DMS153 (cell line): Measurements from ENCODE around the gene MMRN1.

Experiments
- DNase-seq: peaks from one replicate; lab custom pipeline; 2025; lab: John Stamatoyannopoulos, UW

Gene MMRN1

DNA sequence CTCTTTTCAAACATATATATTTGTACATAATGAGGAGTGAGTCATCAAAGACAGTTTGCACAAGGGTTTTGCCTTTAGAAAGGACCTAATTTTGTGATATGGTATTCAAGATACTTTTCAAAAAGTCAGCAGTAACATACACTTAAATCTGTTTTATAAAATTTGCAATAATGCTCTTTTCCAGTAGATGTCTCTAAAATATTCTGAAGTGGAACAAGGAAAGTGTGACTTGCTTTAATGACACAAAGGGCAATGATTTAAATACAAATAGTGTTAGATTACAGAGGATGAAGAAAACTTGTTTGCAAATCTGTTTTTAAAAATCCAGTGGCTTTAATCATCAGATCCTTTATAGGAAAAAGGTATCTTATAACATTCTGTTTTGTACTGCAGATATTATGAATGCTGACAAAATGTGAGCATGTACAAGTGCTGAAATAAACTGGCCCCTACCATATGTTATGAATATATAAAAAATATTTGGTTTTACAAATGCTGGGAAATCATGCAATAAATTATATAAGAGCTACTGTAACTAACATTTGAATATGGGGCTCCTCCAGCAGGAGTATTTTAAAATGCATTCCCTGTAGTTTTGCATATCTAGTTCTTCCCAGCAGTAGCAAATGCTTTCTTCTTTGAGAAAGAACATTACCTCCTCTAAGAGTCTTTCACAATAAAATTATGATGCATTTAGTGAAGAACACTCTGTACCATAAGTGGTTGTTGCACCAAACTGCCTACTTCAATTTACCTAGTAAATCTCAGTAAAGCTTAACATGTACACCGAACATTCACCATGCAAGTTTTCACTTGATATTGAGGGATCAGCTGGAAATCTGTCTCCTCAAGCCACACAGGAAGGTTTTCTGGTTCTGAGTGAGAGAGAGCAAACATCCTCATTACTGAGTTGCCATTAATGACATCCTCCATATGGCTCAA, 20.2 kb downstream of the MMRN1 start:
- no peak for DNase-seq

DNA sequence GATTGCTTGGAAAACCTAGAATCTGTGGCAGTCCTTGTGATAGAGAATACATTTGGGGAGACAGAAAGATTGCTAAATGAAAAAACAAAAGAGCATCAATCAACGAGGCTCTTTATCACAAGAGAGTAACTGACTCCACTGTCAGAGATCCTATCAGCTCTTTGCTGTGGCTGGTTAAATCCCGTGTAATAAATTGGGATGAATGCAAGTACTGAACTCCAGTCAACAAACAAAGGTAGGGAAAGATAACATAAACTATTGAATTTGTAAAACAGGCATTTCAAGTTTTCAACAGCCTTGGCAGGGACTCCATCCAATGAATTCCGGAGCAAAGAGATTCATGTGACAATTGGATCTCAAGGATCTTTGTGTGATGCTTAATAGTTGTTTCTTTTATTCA, 21.3 kb downstream of the MMRN1 start:
- DNase-seq = no peak

DNA sequence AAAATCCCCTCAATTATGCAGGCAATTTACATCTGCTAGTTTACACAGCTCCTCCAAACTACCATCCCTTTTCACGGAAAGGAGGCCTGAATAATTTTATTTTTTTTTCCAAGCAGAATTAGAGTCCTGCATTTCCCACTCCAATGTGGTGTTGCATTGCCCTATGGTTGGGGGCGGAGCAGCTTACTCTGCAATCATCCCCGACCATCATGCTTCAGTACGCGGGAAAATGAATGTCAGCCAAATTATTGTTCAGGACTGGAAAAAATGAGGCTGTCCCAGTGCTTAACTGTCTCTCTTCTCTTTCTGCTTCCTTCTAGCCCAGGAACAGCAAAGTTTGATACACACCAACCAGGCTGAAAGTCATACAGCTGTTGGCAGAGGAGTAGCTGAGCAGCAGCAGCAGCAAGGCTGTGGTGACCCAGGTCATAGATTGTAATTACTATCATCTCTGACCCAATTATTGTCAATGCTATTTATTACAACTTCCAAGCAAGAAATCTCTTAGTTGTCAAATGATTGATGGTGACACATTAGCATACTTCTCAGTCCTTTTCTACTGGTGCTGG, 28.3 kb downstream of the MMRN1 start:
- DNase-seq = no peak

DNA sequence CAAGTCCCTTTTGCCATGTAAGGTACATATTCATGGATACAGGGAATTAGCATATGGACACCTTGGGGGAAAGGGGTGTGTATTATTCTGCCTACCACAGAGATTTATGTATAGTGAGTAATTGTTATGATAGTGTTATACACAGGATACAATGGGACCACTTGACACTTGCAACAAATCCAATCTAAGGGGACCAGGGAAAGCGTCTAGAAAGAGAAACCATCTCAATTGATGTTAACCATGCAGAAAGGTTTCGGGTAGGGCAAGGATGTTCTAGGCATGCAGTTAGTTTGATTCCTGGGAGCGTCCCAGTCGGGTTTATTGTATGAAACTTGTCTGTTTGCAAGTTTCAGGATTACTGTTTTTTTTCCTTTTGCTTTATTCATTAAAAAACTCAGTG, 34.2 kb downstream of the MMRN1 start:
- no peak for DNase-seq

DNA sequence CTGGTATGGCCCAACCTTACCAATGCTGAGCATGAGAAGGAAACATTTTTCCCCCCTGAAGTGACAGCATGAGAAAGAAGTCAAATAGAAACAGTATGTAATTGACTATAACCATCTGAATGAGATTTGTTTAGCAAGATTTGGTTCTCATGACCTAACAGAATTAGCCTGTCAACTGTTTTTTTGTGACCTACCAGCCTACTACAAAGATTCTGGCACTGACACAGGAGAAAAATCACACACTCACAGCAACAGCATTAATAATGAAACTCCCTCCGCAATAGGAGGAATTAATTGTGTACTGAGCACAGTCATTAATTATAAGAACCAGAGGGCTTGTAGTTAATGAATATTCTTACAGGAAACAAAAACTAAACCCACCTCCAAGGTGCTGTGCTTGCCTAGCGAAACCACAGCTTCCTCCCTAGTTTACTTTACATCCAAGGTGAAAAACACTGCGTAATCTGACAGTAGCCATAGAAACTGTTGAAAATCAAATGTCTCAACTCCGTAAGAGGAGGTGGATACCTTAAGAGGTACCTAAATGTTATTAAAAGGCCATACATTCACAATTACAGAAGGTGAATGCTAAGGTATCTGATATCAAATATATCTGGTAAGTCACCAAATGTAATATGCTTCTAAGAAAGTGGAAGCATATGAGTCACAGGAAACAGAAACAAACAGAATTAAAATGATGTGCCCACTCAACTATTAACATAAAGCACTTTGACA, 34.9 kb downstream of the MMRN1 start:
- no peak for DNase-seq

DNA sequence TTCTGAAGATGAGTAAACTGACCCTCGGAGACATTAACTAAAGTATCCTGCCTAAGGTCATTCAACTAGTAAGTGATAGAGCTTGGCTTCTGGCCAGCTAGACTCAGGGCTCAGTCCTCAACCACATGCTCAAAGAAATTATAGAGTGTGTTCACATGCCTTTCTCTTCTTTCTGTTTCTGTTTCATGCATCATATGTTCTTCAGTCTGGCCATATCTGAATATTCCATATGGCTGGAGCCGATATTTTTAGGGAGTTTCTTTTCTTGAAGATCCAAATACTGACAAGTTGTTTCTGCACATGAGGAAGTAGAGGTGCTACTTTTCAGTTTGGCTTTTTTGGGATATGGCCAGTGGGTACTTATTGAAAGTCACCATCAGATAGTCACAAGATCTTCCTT, 44.9 kb downstream of the MMRN1 start:
- DNase-seq = no peak

DNA sequence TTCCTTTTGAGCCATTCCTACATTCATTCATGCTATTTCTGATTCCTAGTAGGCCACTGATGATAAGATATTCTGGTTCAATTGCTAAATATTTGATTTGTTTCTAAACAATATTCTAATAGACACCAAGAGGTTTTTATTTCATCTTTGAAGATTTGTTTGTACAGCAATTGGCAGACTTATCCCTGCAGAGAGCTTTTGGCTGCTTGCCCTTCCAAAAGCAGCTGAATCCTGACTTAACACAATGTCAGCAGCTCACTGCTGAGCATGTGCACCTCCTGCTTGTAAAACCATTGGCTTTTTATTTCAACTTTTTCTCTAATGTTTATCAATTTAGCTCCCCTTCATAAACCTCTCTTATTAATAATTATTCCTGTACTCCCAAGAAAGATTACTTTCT, 45.3 kb downstream of the MMRN1 start:
- peak; percentile 66 for DNase-seq

DNA sequence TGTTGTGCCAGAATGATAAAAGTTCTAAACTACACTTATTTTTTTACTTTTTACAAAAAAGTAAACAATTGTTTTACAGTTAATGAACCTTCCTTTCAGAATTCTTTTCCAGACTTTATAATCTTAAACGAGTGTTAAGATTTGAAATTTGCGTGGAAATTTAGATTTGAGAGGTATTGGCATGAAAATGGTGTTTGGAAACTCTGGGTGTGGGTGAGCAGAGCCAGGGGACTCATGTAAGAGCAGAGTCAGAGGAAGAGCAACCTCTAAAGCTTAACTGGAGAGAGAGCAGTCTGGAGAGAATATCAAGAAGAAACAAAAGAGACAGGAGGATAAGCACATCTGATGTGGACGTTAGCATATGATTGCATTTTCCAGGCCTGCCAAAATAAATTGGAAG, 48.2 kb downstream of the MMRN1 start:
- DNase-seq = no peak

DNA sequence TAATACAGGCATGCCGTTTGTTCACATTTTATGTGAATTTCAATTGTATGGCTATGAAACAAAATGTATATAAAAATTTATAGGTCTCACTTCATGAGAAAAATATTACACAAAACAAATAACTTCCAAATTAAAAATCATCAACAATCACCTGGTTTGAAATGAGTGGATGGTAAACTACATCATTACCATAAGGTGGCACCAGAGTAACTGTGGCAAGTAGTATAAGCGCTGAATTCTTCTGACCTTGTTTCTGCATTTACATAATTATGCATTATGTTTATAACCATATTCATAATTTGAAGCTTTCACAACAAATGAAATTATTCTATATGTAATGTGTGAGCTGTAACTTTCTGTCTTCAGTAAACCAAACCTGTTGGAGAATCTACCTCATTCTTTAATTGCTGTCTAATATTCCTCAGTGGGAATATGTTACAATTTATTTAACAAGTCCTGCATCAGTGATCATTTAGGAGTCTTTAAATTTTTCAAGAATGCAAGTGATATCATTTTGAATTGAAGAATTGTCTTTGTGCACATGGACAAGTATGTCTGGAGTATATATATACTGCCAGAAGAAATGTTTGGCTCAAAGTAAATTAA, 55.2 kb downstream of the MMRN1 start:
- DNase-seq = no peak

DNA sequence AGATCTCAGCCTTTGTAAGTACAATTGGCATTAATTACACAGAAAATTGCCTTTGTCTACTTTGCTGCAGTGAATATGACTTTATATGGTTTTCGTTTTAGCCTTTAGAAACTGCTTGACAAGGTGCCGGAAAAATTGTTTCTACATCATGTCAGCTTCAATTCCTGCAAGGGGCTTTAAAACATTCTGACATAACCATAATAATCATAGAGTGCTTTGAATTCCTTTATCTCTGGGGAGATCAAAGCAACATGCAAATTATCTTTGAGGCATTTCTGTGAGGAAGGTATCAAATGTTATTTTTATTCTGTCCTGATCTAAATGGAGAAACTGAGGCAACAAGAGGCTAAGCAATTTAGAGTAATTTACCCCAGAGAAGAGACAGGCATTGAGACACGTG, 57.8 kb downstream of the MMRN1 start:
- no peak for DNase-seq

DNA sequence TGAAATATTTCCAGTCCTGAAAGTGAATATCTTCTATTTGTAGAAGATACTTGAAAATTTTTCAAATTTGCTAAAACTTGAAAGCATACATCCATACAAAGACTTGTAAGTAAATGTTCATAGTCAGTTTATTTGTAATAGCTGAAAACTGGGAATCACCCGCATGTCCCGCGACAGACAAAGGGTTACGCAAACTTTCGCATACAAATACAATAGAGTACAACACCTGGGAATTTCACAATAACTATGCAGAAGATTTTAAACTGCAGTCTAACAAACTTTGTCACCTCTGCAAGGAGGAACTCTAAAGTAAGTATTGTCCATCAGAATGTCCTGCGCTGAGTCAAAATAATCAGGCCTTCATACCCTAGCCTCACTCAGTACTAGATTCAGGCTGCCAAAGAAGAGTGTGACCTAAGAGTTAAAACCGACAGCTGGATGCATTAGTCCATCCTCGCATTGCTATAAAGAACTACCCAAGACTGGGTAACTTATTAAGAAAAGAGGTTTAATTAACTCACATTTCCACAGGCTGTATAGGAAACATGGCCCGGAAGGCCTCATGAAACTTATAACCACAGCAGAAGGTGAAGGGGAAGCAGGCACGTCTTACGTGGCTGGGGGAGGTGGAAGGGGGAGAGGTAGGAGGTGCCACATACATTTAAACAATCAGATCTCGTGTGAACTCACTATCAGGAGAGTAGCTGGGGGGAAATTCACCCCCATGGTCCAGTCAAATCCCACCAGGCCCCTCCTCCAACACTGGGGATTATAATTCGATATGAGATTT, 60.4 kb downstream of the MMRN1 start:
- DNase-seq = no peak

DNA sequence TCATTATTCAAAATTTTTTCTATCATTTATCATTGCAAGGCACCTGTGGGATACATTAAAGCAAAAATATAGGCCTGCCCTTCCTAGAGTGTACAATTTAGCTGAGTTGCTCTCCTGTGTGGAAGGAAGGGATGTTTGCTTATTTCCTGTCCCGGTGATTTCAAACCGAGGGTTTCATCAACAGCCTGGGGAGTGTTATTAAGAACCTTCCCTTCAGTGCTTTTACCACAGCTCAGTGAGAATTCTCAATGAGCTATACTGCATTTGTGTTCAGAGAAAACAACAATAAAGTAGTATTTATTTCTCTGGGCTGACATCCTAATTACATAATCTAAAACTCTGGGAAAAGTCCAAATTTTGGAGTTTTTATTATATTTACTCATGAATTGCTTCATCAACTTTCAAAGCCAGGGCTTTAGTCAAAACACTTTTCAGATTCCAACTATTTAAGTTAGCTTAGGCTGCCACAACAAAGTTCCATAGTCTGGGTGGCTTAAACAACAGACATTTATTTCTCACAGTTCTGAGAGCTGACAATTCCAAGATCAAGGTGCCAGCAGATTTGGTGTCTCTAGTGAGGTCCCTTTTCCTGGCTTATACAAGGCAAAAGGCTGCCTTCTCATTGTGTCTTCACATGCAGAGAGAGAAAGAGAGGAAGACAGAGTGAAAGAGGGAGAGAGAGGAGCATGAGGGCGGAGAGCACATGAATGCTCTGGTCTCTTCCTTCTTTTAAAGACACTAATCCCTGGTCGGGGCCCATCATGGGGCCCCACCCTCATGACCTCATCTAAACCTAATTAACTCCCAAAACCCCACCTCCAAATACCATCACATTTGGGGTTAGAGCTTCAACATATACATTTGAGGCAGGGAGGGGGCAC, 62.6 kb downstream of the MMRN1 start:
- DNase-seq = no peak

DNA sequence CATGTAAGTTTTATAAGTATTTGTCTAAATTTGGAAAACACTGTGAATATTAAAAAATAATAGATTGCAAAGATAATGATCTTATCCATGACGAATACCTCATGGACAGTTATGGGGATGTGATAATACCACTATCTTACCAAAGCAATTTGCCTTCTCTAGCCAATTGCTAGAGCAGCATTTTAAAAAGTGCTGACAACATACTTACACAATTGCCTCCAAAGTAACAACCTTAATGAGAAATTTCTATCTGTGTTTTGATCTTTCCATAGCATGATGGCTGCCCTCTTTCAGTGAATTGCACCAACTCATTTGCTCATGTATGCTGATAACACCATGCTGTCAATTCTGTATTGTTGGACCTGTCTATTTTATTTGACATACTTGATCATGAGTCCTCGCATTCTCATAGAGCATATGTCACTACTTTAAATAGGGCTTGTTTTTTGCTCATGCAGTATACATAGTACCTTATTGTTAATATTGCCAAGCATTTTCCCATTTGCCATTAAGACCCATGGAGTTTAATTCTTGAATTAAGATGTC, 87.2 kb downstream of the MMRN1 start:
- DNase-seq = no peak

DNA sequence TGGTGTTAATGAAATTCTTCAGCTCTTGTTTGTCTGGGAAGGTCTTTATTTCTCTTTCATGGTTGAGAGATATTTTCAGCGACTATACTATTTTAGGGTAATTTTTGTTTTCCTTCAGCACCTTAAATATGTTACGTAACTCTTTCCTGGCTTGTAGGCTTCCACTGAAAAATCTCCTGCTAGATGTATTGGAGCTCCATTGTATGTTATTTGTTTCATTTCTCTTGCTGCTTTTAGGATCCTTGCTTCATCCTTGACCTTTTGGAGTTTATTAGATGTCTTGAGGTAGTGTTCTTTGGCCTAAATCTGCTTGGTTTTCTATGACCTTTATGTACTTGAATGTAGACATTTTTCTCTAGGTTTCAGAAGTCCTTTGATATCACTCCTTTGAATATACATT, 93.6 kb downstream of the MMRN1 start:
- no peak for DNase-seq

DNA sequence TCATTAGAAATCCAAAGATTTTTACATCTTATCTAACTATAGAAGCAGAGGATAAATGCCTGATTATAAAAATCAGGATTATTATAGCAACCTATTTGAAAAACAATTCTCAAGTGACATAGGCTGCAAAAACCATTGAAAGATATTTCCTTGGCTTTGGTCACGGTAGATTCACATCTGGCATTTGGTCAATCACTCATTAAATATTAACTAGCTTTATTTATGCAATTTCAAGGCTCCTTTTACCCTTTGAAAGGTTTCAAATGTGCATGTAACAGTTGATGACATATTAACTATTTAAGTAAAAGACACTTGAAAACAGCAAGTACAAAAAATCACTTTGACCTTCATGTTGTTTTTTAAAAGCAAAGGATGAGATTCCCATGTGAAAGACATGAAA, 98.1 kb downstream of the MMRN1 start:
- DNase-seq = no peak

DNA sequence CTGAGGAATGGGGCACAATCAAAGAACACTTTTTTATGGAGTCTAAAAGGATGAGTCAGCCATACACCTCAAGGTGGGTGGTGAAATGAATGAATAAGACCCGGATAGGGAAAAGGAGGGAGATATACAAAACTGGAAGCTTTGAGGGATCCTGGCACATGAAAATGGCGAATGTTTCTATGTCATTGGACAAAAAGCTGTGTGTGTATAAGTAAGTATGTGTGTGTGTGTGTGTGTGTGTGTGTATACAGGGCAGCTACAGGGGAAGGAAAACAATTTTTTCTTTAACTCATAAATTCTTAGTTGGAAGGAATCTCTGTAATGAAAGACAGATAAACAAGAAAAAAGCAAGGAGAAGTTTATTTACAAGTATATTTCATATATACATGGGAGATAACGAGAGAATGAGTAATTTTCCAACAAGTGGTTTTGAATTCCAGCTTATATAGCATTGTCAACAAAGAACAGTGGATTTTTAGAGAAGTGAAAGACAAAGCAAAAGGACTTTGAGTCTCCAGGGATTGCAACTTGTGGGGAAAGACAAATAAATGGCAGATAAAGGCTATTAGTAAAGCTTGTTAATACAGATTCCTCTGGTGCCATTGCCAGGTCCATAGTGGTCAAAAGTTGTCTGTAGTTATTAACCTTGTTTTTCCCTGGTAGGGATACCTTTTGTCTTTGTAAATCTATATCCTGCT, 99.7 kb downstream of the MMRN1 start:
- no peak for DNase-seq

DNA sequence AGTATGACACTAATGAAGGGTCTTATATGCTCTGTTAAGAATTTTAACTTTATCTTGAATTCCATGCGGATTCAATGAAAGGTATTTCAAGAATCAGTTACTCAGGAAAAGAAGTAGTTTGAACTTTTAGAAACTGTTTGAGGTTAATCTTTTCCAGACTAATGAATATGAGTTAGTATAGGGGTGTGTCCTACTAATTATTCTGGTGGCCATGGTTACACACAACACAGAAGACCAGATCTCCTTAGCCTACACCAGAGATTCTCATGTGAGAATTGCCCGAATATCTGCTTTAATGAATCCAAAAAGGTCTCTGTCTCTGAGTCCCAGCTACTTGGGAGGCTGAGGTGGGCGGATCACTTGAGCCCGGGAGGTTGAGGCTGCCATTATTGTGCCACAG, 100.4 kb downstream of the MMRN1 start:
- no peak for DNase-seq

DNA sequence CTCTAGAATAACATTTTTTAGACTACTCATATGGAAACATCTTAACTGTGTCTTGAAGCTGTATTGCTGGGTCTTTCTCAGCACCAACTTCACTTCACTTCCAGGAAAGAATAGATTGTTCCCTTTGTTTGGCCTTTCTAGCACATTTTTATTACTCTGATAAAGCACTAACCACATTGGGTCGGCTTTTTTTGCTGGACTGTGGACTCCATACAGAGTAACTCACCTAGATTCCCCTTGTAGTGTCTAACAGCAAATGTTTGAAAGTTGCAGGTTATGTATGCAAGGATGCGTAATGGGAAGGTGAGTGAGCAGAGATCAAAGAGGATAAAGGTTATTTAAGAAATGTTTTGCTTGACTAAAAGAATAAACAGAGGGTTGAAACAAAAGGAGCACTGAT, 101.2 kb downstream of the MMRN1 start:
- no peak for DNase-seq

DNA sequence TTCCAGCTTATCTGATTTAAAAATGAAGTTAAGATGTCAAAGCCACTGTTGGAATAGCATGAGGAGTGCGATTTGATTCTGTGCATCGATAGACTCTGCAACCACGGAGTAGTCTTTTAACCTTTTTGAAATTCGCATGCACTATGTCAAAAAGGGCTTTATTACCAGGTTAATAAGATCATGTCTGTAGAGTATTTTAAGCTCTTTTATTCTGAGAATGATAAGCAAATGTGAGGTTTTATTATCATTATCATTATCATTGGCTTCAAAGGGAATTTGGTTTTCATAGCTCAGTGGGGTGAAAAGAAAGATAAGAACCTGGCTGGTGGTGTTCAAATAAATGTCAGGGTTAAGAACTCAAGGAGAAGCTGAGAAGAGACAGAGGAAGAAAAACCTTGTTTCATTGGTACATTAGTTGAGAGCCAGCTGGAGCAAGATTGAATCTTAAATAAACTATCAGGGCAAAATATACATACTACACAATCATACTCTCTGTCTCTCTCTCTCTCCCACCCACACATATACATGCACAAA, 102.6 kb downstream of the MMRN1 start:
- DNase-seq = no peak
